ENCODE data around the gene OPCML. TPM values are rescaled to one million over a fixed set of nuclear protein-coding genes. Genes with fewer than 3 reads are reported as not detected.

Gene OPCML
- total RNA-seq, 1 donor from 2014 or later = 4.1 TPM

DNA sequence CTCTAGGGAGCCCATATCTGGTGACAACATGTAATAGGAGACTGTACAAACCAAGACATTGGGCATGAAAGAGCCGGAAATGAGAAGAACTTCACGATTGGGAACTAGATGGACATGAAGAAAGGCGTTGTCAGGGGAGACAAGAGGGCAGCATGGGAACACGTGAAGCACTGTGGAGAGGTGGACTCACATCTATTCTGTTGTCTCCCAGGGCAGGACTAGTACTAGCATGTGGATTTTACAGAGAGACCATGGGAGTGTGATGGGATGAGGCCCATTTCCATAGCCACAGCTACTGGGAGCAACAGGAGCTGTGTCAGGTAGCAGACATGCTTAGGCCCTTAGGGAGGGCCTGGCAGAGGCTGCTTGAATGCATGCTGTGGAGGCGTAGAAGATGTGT lies 333.9 kb downstream of the OPCML start:
- Mint-ChIP-seq H3K27ac (ENCODE audit: unreplicated experiment) (no peak overlapping the region), H3K4me3 (ENCODE audit: unreplicated experiment) (no peak overlapping the region), H3K4me1 (ENCODE audit: unreplicated experiment) (no peaks in the 10 kb centered on the region), H3K36me3 (ENCODE audit: low read depth, unreplicated experiment) (no peaks in the 10 kb centered on the region), H3K9me3 (ENCODE audit: unreplicated experiment) (no peaks in the 10 kb centered on the region), H3K27me3 (ENCODE audit: unreplicated experiment) (no peaks in the 10 kb centered on the region)
- TF ChIP-seq CTCF (IDR thresholded peaks at IDR 0.05; ENCODE audit: unreplicated experiment) = no peak
- DNase-seq (ENCODE audit: low spot score) = no peak

DNA sequence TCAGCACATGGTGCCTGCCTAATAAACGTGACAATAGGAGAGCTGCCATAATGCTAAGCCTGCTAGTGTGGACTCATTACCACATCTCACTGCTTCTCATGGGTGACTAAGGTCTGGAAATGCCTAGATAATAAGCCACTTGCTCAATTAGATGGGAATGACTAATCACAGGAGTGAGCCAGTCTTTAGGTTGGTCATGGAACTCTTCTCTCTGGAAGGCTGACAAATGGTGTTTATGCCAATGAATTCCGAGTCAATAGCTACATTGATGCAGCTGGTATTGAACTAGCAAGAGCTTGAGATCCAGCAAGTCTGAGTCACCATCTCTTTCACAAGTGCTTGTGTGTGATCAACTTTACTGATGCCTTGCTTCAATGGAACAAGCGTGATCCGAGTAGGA lies 334.9 kb downstream of the OPCML start:
- DNase-seq (ENCODE audit: low spot score) = no peak
- no peaks in the 10 kb centered on the region for H3K4me1 Mint-ChIP-seq (ENCODE audit: unreplicated experiment)
- H3K27me3 Mint-ChIP-seq (ENCODE audit: unreplicated experiment) = no peaks in the 10 kb centered on the region
- no peaks in the 10 kb centered on the region for H3K9me3 Mint-ChIP-seq (ENCODE audit: unreplicated experiment)
- H3K27ac Mint-ChIP-seq (ENCODE audit: unreplicated experiment) = no peak overlapping the region
- TF ChIP-seq CTCF (IDR thresholded peaks at IDR 0.05; ENCODE audit: unreplicated experiment) = no peak
- no peak overlapping the region for H3K4me3 Mint-ChIP-seq (ENCODE audit: unreplicated experiment)
- no peaks in the 10 kb centered on the region for H3K36me3 Mint-ChIP-seq (ENCODE audit: low read depth, unreplicated experiment)

GRCh38 chr11:133191931-133192330 lies 340.4 kb downstream of the OPCML start:
- Mint-ChIP-seq H3K27me3 (ENCODE audit: unreplicated experiment) (no peaks in the 10 kb centered on the region), H3K4me1 (ENCODE audit: unreplicated experiment) (no peaks in the 10 kb centered on the region), H3K27ac (ENCODE audit: unreplicated experiment) (no peak overlapping the region), H3K9me3 (ENCODE audit: unreplicated experiment) (no peaks in the 10 kb centered on the region), H3K4me3 (ENCODE audit: unreplicated experiment) (no peak overlapping the region), H3K36me3 (ENCODE audit: low read depth, unreplicated experiment) (no peaks in the 10 kb centered on the region)
- no peak for TF ChIP-seq CTCF (IDR thresholded peaks at IDR 0.05; ENCODE audit: unreplicated experiment)
- DNase-seq (ENCODE audit: low spot score) = no peak

GRCh38 chr11:133181667-133182066 lies 350.6 kb downstream of the OPCML start:
- TF ChIP-seq CTCF (IDR thresholded peaks at IDR 0.05; ENCODE audit: unreplicated experiment) = no peak
- DNase-seq (ENCODE audit: low spot score) = no peak
- H3K9me3 Mint-ChIP-seq (ENCODE audit: unreplicated experiment) = no peaks in the 10 kb centered on the region
- H3K27me3 Mint-ChIP-seq (ENCODE audit: unreplicated experiment) = peaks cover 2% of the 10 kb centered on the region
- no peaks in the 10 kb centered on the region for H3K4me1 Mint-ChIP-seq (ENCODE audit: unreplicated experiment)
- H3K4me3 Mint-ChIP-seq (ENCODE audit: unreplicated experiment) = no peak overlapping the region
- H3K36me3 Mint-ChIP-seq (ENCODE audit: low read depth, unreplicated experiment) = no peaks in the 10 kb centered on the region
- H3K27ac Mint-ChIP-seq (ENCODE audit: unreplicated experiment) = no peak overlapping the region

- no peak for TF ChIP-seq CTCF (IDR thresholded peaks at IDR 0.05; ENCODE audit: unreplicated experiment)
- no peak overlapping the region for H3K27ac Mint-ChIP-seq (ENCODE audit: unreplicated experiment)
Measured at GRCh38 chr11:133181066-133181465, 351.2 kb downstream of the OPCML start.

More at GRCh38 chr11:133181066-133181465, 351.2 kb downstream of the OPCML start:
- Mint-ChIP-seq H3K4me1 (ENCODE audit: unreplicated experiment) (no peaks in the 10 kb centered on the region), H3K27me3 (ENCODE audit: unreplicated experiment) (peaks cover 2% of the 10 kb centered on the region), H3K4me3 (ENCODE audit: unreplicated experiment) (no peak overlapping the region), H3K36me3 (ENCODE audit: low read depth, unreplicated experiment) (no peaks in the 10 kb centered on the region), H3K9me3 (ENCODE audit: unreplicated experiment) (no peaks in the 10 kb centered on the region)
- DNase-seq (ENCODE audit: low spot score) = no peak
